Ammon's horn (tissue), 1 donor: Measurements from ENCODE around the gene CRYAB.
"Not testable (repeated sequence)": the region's sequence is repeated elsewhere in the genome, so short reads cannot be mapped to it uniquely, and the experiment has no call there.

Experiments used
- DNase-seq: peaks from one replicate; pipeline ENCODE4 v3.0.0-alpha.2; 2016; ENCODE audit warnings: low spot score

CRYAB gene

GRCh38 chr11:111906680-111907079, 4.9 kb downstream of the CRYAB start:
- DNase-seq: peak; percentile 22

GRCh38 chr11:111905411-111905810, 6.2 kb downstream of the CRYAB start:
- DNase-seq: no peak

- DNase-seq: no peak
These were observed 24.7 kb downstream of the CRYAB start for GRCh38 chr11:111886844-111887243.

- DNase-seq: no peak
These were observed 25.5 kb downstream of the CRYAB start for GRCh38 chr11:111886032-111886431.

- DNase-seq: not testable (repeated sequence)
These were observed 26.5 kb downstream of the CRYAB start for GRCh38 chr11:111885053-111885452.

GRCh38 chr11:111882202-111882601, 29.4 kb downstream of the CRYAB start:
- peak; percentile 15 for DNase-seq

- DNase-seq: no peak
These were observed 32.0 kb downstream of the CRYAB start for GRCh38 chr11:111879637-111879960.

GRCh38 chr11:111878849-111879636, 32.5 kb downstream of the CRYAB start, which contains the start of the genes CFAP68 and FDXACB1:
Gene CFAP68, plus strand, starts transcription at chr11:111879541. Its CDS starts 20 bp downstream, at chr11:111879561.
Gene FDXACB1, minus strand, starts transcription at chr11:111879165. Its CDS starts 33 bp downstream, at chr11:111879132.
- peak; percentile 98 for DNase-seq

- DNase-seq: no peak
These were observed 33.2 kb downstream of the CRYAB start for GRCh38 chr11:111878385-111878848.

- no peak for DNase-seq
These were observed 39.8 kb downstream of the CRYAB start for GRCh38 chr11:111871693-111872161.

- DNase-seq: peak; percentile 76
These were observed 40.5 kb downstream of the CRYAB start, which contains the start of gene ALG9 for GRCh38 chr11:111870886-111871692. Gene ALG9, minus strand, starts transcription at chr11:111871581. Its CDS starts 99 bp downstream, at chr11:111871482.

- no peak for DNase-seq
These were observed 41.1 kb downstream of the CRYAB start for GRCh38 chr11:111870522-111870885.

GRCh38 chr11:111870113-111870512, 41.5 kb downstream of the CRYAB start:
- no peak for DNase-seq

GRCh38 chr11:111860257-111860656, 51.3 kb downstream of the CRYAB start:
- no peak for DNase-seq
